ENCODE data around the gene NAV1.
"Not testable (repeated sequence)": the region's sequence is repeated elsewhere in the genome, so short reads cannot be mapped to it uniquely, and the experiment has no call there.

The NAV1 gene

DNA sequence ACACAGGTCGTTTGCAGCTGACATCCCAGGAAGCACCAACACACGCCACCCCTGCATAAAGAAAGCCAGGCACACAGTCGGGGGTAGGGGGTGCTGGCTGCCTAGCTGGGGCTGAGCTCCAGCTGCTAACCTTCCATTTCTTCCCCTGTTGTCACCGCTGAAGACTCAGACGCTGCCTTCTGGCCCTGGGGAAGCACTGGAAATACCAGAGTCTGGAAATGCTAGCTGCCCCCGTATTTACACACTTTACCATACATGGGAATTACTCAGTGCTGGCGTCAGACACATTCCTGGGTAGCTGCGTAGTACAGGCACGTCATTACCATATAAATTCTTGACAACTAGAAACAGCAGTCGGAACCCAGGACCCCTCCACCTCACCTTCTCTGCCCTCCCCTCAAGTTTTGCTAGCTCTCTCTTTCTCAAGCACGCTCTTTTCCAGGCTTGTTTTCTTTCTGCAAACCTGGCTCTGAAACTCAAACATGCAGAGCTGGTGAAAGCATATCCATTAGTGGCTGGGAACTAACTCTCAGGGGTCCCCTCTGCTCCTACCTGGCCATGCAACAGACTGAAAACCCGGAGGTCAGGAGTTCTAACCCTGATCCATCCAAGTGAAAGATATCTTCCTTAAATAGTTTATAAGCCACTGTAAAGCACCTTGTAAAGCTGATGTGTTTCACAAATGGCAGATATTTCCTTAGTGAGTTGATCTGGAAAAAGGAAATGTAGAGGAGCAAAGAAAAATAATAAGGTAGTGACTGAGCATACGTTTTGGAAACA lies 35.3 kb upstream of the NAV1 start:
- DNase-seq = no peak

DNA sequence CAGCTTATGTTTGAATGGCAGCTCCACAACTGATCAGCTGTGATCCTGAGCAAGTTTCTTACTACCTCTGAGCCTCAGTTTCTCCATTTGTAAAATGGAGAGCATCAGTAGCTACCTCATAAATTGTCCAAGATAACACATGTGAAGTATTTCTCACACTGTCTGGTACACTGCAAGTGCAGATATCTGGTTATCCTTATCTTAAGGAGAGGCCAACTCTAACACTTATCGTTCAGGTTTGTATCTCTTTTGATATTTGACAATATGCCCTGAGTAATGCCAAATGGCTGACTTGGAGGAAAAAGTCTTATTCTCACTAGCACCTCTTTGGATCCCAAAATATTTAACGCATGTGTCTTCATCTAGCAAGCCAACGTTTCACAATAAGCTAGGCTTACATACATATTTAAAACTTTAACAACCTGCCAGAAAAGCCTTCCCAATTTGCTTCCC lies 34.7 kb upstream of the NAV1 start:
- DNase-seq = no peak

DNA sequence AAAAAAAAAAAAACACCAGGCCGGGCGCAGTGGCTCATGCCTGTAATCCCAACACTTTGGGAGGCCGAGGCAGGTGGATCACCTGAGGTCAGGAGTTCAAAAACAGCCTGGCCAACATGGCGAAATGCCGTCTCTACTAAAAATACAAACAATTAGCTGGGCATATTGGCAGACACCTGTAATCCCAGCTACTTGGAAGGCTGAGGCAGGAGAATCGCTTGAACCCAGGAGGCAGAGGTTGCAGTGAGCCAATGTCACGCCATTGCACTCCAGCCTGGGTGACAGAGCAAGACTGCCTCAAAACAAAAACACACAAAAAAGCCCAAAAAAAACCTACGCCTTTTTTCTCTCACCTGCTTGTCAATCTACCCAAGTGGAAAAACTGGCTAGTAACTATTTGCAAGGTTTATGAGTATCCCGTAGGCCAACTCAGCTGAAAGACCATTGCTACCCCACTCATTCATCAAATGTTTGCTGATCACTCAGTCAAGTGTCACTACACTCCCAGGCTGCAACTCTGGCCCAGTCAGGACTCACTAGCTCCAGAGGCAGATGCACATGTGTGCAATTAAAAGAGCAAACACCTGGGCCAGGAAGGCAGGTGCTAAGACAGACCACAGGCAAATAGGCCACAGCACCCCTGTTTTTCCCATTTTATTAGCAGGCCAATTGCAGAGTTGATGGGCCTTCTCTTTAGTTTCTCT lies 34.0 kb upstream of the NAV1 start:
- no peak for DNase-seq

DNA sequence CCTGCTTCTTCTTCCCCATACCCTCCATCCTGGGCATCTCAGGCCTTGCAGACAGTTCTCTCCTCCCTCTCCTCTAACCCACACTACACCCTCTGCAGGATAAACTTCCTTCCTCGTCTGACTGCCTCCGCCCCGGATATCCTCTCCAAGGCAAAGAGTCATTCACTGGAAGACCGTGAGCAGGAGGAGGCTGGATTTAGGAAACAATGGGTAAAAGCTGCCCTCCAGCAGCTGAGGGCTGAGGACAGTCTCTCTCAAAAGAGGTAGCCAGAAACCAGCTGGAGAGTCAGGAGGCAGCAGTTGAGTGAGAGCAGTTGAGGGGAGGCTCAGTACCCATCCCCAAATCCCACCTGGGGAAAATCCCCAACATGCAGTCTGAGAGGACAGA lies 33.4 kb upstream of the NAV1 start:
- DNase-seq = no peak

DNA sequence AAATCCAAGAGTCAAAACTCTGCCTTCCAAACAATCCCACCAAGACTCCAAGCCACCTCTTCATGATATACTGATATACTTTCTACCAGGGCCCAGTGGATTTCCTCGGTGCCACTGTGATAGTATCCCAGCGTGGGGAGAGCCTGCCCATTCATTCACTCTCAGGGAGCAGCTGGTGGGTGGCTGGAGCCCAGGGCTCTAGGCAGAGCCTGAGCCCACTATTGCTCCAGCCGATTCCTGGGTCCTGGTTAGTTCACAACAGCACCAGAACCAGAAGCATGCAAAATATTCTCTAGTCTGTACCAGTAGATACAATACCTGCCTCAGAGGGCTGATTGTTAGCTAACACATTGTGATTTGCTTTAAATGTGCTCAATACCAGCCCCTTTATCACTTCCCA lies 32.8 kb upstream of the NAV1 start:
- no peak for DNase-seq

DNA sequence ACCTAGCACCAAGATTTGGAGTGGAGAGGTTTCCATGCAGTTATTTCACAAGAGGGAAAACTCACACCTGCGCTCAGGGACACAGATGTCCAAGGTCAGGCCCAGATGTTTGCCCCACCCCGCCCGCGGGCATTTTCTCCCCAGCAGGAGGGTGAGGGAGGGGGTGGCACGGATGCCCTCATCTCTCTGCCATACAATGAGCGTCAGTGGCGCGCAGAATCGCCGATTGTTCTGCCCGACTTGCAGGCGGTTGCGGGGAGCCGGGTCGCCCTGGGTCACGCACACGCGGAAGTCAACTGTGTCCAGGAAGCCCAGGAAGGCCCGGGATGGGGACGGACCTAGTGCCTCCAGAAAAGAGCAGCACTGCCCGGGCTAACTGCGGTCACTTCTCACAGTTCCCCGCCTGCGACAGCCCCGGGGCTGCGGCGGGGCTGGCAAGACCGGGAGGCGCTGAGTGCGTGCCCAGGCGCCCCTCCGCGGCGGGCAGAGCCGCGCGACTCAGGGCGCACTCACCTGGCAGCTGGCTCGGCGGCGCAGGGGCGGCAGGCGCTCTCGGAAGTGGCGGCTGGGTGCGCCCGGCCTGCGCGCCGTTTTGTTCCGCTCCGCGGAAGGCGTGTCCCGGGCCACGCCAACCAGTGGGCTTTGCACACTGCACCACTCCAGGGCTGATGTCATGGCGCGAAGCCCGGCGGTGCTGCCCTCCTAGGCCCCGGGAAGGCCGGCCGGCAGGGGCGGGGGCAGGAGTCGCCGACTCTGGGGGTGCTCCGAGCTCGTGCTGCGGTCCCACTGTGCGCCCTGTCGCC lies 32.2 kb upstream of the NAV1 start, which contains the start of gene CSRP1:
Gene CSRP1 (minus strand): TSS at position 567 of the 803 bp plus-strand sequence. CDS start 10,820 bp downstream, outside the sequence.
- DNase-seq = peak; percentile 75

DNA sequence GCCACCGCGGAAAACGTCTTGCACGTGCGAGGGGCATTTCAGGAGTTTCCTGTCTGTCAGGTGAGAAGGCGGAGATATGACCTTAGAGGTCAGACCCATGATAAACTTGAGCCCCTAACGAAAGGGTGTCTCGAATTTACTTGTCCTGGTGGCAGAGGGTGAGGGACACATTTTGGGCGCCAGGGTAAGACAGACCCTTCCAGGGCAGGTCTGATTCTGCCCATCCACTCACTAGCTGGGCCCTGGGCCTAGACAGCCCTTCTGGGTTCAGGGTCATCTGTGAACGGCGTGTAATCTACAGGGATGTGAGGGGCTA lies 31.6 kb upstream of the NAV1 start:
- no peak for DNase-seq

DNA sequence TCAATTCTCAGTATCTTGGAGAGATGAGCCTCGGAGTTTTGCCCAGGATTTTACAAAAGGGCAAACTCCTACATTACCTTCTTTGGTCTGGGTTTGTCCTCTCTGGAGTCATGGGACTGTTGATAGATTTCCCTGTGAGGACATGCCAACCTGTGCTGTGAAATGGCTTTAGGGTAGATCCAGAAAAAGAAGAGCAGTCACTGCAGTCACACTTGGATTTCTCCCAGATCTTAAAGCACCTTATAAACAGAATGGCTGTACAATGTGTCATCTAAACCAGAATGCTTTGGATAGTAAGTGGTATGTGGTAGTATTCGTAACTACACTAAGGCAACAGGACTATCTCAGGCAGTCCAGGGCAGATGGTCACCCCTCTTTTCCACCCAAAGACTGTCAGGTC lies 30.1 kb upstream of the NAV1 start:
- DNase-seq = no peak

DNA sequence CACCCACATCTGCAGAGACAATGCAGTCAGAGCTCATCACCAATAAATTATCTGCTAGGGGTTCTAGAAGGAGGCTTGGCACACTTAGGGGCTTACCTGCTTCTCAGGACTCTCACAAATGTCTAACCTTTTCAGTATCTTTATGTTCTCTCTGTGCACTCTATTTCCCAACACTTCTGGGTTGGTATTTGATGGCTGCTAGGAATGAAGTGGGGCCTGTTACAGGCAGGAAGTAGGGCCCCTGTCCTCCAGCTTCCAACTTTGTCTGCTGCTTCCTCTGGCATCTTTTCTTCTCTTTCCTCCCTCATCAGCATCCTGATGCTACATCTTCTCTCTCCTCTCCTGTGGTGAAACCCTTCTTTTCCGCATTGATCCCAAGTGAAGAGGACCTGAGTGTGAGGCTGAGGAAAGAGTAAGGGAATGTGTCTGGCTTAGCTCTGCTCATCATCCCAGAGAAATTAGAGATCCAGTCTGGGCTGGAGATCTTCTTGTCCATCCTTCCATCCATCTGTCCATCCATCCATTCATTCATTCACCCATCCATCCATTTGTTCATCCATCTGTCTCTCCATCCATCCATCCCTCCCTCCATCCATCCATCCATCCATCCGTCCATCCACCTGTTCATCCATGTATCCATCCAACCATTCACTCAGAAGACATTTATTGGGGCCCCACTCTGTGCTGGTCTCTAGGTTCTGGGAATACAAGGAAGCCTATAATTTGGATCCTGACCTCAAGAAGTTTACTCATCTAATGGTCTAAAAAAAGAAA lies 29.1 kb upstream of the NAV1 start:
- no peak for DNase-seq

DNA sequence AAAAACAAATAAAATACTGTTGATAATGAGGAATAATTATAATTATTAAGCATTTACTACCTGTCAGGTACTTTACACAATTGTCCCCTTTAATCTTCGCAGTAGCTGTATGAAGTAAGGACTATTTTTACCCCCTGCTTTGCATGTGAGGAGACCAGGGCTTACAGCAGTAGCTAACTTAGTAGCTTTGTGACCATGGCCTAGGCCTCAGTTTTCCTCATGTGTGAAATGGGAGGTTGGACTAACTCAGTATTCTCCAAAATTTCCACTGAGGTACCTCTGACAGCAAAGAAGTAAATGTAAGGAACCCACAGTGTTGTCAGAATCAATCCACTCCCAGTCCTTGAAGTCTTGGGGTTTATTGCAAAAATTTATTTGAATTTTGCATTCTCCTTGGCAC lies 28.2 kb upstream of the NAV1 start:
- DNase-seq = no peak

DNA sequence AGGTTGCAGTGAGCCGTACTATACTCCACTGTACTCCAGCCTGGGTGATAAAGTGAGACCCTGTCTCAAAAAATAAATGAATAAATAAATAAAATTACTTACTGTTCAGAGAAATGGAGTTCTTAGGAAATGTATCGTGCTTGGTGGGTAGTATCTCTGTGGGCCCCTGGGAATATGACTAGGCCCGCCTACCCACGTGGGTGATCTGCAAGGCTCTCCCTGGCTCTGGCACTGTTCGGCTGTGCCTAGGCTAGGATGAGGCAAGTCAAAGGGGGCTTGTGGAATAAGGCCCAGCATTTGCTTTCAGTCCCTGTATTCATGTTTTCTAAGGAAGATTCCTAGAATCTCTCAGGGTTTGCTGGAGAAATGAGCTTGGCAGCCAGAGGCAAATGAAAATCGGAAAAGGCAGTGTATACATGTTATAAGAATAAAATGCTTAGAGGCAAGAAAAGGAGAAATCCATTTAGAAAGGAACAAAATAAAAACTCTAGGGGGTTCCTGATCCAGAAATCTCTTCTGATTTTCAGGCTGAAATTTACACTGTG lies 27.5 kb upstream of the NAV1 start:
- DNase-seq = no peak

DNA sequence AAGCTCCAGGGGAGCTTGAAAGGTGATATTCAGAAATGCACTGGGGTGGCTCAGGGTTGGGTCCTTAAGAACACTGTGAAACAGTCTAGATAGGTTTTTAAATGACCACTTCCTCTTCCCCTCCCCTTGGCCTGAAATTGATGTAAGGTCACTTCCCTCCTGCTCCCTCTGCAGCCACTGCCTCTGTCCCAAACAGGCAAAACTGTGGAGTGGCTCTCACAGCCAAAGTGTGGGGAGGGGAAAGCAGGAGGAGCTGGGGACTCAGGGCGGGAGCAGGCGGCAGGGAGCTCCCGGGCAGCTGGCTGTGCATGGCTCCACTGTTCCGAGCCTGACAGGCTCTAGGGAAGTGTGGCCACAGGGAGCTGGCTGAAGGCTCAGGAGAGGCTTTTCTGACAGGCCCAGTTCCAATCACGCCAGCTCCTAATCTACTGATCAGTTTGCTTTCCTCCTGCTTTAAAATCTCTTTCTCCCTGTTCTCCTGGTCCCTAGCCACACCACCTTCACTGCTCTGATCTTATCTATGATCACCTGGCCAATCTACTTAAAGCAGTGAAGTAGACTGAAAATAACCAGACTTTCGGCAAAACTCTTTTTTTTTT lies 26.9 kb upstream of the NAV1 start:
- DNase-seq = no peak

DNA sequence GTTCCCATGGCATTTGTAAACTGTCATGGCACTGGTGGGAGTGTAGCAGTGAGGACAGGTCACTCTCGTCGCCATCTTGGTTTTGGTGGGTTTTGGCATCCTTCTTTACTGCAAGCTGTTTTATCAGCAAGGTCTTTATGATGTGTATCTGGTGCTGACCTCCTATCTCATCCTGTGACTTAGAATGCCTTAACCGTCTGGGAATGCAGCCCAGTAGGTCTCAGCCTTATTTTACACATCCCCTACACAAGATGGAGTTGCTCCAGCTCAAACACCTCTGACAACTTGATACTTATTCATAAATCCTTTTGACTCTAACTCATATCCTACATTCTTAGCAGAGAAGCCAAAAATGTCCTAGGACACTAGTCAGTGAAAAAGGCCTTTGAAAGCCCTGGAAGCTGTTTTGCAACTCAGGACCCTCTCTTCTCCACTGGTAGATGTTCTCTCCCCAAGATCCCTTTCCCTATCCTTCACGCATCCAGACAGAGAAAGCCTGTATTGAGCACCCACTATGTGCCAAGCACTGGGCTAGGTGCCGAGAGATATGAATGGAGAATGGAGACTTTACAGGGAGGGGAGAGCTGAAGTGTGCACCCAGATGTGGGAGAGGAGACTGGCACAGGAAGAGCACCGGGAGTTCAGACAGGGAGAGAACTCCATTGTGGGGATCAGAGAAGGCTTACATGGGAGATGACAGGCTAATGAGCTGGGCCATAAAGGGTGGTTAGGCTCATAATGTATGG lies 25.3 kb upstream of the NAV1 start:
- DNase-seq = no peak

DNA sequence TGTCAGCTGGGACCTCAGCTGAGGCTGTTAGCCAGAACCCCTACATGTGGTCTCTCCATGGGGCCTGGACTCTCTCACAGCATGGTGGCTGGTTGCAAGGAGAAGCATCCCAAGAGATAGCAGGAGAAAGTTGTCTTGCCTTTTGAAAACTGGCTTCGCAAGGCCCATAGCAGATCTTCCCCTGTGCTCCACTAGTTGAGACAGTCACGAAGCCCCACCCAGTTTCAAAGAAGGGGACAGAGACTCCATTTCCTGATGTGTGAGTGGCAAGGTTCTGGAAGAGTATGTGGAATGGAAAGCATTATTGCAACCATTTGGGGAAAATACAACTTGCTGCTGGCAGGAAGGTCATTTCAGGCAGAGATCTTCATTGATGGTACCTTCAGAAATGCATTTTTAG lies 24.5 kb upstream of the NAV1 start:
- no peak for DNase-seq

DNA sequence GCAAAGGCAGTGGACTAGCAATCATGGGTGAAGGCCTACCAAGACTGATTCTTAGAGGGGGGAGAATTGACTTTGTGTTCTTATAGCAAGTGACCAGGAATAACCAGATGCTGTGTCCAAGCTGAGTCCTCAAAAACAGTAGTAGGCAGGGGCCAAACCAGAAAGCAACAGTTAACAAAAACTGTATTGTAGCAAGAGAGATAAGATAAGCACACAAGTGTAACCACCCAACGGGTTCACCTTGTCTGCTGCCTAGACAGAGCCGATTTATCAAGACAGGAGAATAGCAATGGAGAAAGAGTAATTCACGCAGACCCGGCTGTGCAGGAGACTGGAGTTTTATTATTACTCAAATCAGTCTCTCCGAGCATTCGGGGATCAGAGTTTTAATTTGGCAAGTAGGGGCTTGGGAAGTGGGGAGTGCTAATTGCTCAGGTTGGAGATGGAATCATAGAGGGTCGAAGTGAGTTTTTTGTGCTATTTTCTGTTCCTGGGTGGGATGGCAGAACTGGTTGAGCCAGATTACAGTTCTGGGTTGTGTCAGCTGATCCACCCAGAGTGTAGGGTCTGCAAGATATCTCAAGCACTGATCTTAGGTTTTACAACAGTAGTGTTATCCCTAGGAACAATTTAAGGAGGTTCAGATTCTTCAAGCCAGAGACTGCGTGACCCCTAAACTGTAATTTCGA lies 23.7 kb upstream of the NAV1 start:
- DNase-seq = no peak

DNA sequence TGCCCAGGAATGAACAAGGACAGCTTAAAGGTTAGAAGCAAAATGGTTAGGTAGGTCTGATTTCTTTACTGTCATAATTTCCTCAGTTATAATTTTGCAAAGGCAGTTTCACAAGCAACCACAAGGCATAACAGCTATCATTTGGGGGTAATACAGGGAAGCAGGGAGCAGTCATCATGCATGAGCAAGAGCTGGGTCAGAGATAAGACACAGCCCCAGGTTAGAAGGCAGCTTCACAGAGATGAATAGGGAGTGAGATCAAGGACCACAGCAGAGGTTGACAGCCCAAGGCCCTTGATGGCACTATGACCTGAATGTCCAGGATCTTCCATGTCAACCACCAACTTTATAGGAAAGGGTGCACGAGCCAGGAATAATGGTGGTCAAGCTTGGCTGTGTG lies 23.0 kb upstream of the NAV1 start:
- DNase-seq = no peak

DNA sequence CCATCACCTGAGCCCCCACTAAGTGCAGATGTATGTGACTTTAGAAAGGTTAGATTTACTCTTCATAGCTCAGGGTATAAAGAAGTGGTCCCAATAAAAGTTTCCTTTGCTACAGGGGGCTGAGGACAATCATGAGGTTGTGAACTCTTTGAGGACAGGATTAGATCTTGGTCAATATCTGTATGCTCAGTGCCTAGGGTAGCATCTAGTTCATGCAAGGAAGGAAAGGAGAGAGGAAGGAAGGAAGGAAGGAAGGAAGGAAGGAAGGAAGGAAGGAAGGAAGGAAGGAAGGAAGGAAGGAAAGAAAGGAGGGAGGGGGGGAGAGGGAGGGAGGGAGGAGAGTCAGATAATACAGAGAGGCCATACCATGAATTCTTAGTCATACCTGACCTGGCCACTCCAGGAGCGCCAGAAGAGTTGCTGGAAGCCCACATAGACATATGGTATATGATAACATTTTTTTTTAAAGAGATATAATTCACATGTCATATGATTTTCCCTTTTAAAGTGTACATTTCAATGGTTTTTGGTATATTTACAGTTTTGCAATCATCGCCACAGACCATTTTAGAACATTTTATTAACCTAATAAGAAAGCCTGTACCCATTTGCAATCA lies 22.3 kb upstream of the NAV1 start:
- DNase-seq = no peak

DNA sequence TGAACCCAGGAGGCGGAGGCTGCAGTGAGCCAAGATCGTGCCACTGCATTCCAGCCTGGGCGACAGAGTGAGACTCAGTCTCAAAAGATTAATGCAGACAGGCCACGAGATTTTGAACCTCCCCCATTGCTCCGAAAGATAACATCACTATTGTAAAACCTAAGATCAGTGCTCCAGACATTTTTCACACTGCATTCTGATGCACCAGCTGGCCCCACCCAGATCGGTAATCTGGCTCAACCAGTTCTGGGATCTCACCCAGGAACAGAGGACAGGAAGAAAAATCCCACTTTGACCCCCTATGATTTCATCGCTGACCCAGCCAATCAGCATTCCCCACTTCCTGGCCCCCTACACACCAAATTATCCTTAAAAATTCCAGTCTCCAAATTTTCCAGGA lies 21.3 kb upstream of the NAV1 start:
- DNase-seq = no peak

DNA sequence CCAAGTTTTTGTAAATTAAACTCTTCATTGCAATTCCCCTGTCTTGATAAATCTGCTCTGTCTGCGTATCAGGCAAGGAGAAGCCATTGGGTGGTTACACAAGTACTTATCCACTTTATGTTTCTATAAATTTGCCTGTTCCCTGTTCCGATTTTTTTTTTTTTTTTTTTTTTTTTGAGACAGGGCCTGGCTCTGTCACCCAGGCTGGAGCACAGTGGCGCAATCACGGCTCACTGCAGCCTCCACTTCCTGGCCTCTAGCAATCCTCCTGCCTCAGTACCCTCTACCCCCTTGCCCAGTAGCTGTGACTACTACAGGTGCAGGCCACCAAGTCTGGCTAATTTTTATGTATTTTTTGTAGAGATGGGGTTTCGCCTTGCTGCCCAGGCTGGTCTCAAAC lies 20.9 kb upstream of the NAV1 start:
- DNase-seq = no peak

DNA sequence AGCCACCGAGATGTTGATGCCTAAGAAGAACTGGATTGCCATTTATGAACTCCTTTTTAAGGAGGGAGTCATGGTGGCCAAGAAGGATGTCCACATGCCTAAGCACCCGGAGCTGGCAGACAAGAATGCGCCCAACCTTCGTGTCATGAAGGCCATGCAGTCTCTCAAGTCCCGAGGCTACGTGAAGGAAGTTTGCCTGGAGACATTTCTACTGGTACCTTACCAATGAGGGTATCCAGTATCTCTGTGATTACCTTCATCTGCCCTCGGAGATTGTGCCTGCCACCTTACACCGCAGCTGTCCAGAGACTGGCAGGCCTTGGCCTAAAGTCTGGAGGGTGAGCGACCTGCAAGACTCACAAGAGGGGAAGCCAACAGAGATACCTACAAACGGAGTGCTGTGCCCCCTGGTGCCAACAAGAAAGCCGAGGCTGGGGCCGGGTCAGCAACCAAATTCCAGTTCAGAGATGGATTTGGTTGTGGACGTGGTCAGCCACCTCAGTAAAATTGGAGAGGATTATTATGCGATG lies 18.8 kb upstream of the NAV1 start:
- DNase-seq = not testable (repeated sequence)
